COLO668 (cell line): ENCODE measurements around the gene CCDC77.

Experiments
- DNase-seq: peaks from one replicate; lab custom pipeline; 2025; ENCODE audit not compliant: unreplicated experiment; lab: John Stamatoyannopoulos, UW

CCDC77 gene

DNA sequence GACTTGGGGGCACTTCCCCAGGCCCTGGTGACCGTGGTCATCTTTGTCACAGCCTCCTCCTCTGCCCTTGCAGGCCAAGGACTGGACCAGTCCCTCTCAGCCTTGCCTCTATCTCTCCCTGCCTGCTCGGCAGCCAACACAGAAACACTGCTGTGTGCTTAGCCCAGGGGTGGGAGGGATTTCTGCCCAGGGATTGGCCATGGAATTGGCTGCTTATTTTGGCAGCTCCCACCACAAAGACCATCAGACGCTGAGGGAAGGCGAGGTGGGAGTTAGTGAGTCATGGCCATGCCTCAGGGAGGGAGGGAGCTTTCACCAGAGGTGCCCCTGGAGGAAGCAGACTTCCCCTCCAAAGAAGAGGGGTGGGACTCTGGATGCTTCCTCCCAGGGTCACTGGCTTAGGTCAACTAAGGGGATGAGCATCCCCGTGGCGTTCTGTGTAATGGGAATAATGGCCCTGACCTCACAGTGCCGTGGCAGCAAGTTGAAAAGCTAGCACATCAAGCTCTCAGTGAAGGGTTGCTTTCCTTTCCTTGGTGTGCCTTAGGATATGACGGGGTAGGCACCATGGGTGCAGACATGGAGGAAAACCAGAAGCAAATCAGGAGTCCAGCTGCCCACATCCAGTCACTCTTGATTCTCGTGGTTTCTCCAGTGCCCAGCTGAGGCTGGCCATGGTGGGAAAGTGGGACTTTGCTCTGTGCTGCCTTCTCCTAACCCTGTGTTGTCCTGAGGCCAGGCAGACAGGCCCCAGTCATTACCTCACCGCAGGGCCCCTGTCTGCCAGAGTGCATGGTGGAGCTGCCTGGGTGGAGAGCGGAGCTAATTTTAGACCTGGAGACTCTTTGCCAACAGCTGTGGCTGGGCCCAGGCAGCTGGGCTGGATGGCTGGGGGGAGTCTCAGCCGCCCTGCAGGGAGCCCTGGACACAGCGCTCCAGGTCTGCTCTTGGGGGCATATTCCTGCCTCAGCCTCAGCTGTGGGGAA is 79.7 kb downstream of the CCDC77 start:
- DNase-seq: peak; percentile 80

DNA sequence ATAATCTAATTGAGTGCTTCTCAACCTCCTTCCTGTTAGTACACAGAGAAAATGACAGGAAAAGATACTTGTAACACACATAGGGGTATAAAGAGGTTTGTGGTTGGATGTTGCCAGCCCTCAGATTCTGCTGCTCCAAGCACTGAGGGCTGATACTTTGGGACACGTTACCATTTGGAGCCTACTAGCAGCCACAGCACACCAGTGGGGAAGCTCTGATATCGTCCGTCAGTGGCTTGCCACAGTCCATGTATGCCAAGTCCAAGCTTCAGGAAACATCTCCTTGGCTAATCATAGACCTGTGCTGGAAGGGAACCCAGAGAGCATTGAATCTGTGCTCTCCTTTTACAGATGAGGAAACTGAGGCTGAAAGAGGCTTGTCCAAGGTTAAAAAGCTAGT is 80.6 kb downstream of the CCDC77 start:
- DNase-seq: no peak

GRCh38 chr12:484096-484495 is 82.7 kb downstream of the CCDC77 start:
- DNase-seq: no peak

DNA sequence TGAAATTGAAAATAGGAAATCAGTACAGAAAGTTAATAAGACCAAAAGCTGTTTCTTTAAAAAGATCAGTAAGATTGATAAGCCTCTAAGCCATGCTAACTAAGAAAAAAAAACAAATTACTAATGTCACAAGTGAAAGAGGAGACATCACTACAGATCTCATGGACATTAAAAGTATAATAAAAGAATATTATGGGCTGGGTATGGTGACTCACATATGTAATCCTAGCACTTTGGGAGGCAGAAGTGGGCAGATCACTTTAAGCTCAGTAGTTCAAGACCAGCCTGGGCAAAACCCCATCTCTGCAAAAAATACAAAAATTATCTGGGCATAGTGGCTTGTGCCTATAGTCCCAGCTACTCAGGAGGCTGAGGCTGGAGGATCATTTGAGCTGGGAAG is 88.8 kb downstream of the CCDC77 start:
- DNase-seq: no peak
